Eye (tissue), 1 donor: ENCODE measurements around the gene TUNAR.
A peak's percentile ranks its signal among the peaks of the same experiment; 100 is the strongest.
"Not testable (repeated sequence)": the region's sequence is repeated elsewhere in the genome, so short reads cannot be mapped to it uniquely, and the experiment has no call there.

Experiments
- DNase-seq: peaks from one replicate; pipeline ENCODE4 v3.0.0-alpha.2; 2015

Gene TUNAR

GRCh38 chr14:95920769-95921438 lies 44.3 kb downstream of the TUNAR start:
- no peak for DNase-seq

DNA sequence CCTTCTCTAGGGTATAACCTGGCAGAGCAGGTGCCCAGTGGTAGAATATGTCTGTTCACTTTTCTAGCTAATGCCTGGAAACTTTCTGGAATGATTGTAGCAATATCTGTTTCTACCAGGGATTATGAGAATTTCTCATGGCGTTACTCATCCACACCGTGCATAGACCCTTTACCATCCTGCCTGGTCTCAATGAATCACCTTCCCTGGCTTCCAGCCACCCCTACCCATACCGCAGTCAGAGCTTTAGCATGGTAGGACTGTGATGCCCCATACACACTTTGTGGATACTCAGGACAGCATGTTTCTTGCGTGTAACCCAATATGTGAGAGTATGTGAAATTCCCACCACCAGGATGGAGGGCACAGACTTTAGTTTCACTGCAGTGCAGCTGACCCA lies 45.4 kb downstream of the TUNAR start:
- DNase-seq: no peak

- DNase-seq: no peak
Observed at GRCh38 chr14:95928751-95929150, 52.1 kb downstream of the TUNAR start.

DNA sequence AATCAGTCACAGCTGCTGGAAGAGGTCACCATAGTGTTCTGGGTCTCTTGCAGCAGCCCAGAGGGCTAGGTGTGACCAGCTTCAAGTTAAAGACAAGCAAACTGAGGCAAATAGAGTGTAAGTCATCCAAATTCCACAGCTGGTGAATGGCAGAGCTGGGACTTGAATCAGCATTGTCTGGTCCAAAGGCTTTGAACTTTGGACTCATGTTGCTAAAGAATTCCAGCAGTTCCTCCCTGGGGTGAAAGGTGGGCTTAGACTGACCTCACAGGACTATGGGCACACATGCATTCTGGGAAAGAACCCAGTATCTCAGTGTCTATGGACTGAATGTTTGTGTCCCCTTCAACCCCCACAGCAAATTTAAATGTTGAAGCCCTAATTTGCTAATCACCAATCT lies 54.8 kb downstream of the TUNAR start:
- no peak for DNase-seq

GRCh38 chr14:95935228-95935822 lies 58.7 kb downstream of the TUNAR start:
- peak; percentile 79 for DNase-seq

GRCh38 chr14:95936041-95936440 lies 59.4 kb downstream of the TUNAR start:
- DNase-seq: no peak

DNA sequence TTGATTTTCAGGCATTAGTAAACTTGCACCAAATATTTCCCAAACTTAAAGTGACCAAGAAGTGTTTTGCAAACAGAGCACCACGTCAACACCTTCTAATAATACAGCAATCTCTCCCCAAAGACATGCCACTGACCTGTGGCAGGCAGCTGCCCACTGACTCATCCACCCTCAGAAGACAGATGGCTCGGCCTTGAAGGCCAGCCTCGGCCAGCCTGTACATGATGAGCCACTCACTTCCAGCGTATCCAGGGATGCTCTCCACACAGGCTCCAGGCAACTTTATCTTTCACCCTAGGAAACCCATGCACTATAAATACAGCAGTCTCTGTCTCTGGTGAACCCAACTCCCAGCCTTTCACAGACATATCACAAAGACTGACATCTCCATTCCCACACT lies 62.7 kb downstream of the TUNAR start:
- DNase-seq: no peak

GRCh38 chr14:95941897-95942296 lies 65.3 kb downstream of the TUNAR start:
- DNase-seq: no peak

DNA sequence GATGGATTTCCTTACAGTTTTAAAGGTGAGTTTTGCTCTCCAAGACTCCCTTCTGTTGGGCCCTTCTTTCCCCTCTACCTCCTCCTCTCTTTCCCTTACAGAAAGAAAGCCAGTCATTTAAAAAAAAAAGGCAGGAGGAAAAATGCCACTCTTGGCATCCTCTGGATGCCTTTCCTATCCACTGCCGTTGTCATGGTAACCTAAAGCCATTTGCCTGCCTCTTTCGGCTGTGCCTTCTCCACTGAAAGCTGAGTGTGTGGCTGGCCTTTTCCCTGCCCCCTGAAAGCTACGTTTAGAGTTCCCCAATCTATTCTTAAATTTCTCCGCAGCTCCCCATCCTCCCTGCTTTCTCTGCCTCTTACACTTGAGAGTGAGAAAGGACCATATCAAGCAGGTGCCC lies 67.1 kb downstream of the TUNAR start:
- DNase-seq: peak; percentile 41

GRCh38 chr14:95944462-95944861 lies 67.8 kb downstream of the TUNAR start:
- no peak for DNase-seq

DNA sequence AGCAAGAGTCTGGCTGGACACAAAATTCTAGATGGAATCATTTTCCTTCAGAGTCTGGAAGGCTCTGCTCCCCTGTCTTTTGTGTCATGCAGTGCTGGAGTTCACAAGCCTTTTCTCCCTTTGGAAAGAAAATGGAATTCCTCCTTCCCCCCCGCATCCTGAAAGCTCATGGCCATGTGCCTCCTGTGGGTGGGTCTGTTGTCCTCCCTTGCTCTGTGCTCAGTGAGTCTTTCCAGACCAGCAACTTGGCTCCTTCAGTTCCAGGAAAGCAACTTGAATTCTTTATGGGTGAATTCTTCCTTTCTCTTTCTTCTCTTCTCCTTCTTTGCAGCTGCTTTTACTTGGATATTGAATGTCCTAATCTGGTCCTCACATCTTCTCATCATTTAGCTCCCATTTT lies 70.2 kb downstream of the TUNAR start:
- no peak for DNase-seq

DNA sequence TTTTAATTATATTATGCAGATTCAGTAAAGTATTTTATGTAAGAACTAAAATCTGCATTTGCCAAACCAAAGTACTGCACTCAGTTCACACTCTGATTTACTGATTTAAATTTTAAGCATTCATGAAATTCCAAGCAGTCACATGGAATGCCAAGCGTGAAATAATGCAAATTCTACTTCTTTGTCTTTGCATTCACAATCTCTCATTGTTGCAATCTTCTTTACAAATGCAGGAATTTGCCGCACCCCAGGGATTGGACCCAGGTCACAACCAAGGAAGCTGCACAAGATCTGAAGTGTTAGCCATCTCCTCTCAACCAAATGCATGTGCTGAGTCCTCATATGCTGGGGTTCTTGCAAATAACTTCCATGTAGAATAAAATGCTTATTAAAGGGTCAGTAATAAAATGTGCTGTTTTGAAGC lies 71.9 kb downstream of the TUNAR start:
- DNase-seq: peak; percentile 31

- DNase-seq: no peak
Observed at GRCh38 chr14:95951359-95951758, 74.7 kb downstream of the TUNAR start.

DNA sequence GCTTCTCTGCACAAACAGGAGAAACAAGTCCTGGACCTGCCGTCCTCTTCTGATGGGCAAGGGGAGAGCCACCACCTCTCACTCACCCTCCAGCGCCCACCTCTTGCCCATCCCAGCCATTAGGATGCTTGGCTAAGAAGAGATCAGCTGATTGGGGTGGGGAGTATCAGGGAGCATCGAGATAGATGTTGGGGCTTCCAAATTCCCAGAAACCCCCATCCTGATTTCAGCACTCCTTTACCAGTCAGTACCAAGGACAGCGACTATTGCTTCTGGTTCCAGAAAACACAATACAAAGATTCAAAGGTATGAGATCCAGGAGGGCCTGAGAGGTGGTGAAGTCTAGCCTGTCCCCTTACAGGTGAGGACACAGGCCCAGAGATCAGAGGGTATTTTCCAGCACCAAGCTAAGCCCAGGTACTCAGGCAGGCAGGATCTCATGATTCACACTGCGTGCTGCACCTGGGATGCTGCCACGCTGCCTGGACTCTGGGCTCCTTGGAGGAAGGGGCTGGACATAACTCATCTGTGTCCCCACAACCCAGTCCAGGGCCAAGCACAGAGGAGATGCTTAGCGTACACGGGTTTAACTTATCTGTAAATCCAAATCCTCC lies 76.6 kb downstream of the TUNAR start:
- peak; percentile 71 for DNase-seq

DNA sequence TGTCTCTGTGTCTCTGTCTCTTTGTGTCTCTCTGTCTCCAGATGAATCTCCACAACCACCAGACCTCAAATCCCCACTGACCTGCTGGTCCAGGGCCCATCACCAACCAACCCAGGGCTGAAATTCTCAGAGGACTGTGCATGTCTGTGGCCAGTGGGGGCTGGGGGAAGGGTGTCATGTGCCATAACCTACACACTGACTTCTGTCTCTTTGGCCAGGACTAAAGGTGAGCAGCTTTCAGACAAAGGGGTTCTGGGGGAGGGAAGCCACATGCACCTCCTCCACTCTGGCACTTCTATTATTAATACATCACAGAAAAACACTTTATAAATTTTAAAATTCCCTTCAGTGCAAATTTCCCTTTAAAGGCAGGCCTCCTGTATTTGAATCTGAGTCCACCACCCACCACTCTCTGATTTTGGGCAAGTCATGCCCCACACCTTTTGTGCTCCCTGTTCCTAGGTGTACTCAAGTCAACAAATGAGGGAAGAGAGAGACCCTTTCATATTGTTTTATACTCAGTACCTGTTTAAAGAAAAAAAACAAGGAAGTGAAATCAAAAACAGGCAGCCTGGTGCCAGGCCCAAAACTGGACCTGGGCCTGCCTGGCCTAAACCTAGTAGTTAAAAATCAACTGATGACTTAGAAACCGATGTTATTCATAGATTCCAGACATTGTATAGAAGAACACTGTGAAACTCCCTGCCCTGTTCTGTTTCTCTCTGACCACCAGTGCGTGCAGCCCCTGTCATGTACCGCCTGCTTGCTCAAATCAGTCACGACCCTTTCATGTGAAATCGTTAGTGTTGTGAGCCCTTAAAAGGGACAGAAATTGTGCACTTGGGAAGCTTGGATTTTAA lies 80.2 kb downstream of the TUNAR start:
- DNase-seq: no peak

GRCh38 chr14:95958105-95958504 lies 81.5 kb downstream of the TUNAR start:
- no peak for DNase-seq

GRCh38 chr14:95959317-95959716 lies 82.7 kb downstream of the TUNAR start:
- no peak for DNase-seq

DNA sequence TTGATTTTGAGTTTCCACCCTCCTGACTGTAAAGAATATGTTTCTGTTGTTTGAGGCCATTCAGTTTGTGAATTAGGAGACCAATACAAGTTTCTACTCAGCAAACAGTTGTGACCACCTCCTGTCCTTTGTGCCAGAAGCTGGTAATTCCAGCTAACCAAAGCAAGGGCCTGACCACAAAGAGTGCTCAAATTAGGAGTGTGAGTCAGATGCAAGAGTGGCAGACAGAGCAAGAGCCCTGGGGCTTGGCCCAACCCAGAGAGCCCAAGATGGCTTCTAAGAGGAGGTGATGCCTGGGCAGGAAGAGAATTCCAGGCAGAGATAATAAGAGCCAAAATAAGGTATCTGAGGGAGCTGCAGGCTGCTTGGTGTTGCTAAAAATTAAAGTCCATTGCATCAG lies 84.8 kb downstream of the TUNAR start:
- DNase-seq: no peak

- DNase-seq: no peak
Observed at GRCh38 chr14:95964901-95965300, 88.3 kb downstream of the TUNAR start.

DNA sequence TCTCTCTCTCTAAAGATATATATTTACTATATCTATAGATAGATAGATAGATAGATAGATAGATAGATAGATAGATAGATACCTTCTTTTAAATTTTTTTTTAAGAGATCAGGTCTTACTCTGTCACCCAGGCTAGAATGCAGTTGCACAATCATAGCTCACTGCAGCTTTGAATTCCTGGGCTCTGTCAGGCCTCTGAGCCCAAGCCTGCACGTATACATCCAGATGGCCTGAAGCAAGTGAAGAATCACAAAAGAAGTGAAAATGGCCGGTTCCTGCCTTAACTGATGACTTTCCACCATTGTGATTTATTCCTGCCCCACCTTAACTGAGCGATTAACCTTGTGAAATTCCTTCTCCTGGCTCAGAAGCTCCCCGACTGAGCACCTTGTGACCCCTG lies 91.4 kb downstream of the TUNAR start:
- not testable (repeated sequence) for DNase-seq
